ENCODE measurements around the gene HEXD.
"Not testable (repeated sequence)": the region's sequence is repeated elsewhere in the genome, so short reads cannot be mapped to it uniquely, and the experiment has no call there.

The HEXD gene

DNA sequence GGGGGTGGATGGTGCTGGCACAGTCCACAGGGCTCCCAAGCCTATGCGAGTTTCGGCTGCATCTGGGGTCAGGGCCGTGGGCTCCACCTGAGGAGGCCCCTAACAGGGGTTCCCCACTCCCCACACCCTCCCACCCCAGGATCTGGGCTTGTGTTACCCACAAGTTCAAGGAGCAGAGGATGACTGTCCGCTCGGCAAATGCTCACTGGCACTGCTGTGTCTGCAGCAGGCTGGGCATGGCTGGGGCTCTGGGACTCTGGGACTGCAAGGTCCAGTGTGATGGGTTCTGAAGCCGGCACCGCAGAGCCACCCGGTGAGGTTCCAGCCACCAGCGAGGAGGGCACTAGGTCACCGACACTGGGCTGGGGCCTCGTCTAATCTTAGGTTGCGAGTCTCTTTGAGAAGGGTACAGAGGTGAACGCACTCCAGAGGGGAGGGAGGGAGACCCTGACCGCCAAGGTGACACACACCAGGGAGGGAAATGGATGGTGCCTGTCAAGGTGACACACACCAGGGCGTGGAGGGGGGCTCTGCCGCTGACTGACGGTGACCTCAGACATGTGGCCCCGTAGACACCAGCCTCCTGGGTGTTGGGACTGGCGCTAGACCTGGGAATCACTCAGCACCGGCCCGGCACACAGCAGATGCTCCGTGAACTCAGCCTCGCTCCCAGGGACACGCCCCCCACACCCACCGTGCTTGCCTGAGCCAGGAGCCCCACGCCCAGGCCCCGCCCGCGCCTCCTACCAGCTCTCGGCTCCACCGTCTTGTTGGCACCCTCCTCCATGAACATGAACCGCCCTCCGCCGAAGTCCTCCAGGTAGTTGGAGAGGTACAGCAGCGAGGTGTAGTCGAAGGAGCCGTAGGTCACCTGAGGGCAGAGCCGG, 20.5 kb upstream of the HEXD start:
- no peak for DNase-seq

DNA sequence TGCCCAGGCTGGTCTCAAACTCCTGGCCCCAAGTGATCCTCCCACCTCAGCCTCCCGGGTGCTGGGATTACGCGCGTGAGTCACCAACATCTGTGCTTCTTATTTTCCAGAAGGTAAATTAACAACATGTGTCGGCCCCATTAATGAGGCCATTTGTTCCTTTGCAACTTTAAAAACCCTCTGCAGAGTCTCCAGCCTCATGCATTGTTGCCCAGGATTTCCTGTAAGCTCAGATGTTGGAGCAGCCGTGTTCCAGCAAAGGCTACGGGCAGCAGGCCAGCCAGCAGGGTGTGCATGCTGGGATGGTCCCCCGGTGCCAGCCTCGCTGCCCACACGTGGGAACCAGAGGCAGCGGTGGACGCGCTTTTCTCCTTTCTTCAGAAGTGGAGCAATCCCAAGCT, 19.1 kb upstream of the HEXD start:
- DNase-seq = no peak

DNA sequence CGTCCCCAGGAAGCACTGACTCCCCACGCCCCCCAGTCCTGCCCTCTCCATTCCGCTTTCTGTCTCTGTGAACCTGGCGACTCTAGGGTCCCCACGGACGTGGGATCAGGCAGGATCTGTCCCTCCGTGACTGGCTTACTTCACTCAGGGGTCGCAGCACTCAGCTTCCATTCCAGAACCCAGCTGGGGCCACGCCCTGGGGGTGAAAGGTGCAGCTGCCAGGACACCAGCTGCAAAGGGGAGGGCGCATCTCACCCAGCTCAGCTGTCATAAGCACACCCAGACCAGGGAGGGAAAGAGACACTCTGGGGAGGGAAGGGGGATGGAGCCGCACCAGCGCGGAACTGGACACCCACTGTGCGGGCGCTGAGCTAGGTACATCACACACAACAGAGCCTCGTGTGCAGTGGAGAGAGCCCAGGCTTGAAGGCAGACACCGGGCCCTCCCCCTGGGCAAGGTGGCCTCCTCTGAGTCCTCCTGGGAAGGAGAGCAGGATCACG, 18.5 kb upstream of the HEXD start:
- DNase-seq = no peak

DNA sequence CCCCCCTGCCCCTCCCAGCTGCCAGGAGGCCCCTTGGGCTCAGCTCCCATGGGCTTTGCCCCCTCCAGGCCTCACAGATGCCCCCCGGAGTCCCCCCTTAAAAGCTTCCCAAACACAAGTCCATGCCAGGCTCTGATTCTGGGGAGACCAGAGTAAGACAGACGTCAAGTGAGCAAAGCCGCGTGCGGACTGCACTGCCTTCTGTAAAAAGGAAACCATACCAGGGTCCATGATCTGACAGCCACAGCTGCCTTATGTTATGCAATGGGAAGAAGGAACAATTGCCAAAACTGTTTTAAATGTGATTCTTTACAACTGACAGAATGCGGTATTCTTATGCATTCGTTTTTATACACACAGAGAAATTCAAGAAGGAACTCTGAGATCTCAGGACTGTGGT, 17.9 kb upstream of the HEXD start:
- no peak for DNase-seq

DNA sequence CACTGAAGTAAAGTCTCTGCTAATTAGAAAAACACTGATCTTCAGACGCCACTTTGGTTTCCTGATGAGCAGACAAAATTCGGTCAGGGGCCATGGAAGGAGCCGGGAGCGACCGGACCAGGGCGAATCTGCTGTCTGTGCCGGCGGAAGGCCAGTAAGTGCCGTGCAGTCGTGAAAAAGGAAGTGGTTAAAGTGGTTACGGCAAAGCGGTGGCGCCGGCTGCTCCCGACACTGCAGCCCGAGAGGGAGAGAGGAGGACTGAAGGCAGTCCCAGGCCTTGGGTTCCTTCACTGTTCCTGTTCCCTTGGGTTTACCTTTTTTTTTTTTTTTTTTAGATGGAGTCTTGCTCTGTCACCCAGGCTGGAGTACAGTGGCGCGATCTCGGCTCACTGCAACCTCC, 17.3 kb upstream of the HEXD start:
- DNase-seq = no peak

DNA sequence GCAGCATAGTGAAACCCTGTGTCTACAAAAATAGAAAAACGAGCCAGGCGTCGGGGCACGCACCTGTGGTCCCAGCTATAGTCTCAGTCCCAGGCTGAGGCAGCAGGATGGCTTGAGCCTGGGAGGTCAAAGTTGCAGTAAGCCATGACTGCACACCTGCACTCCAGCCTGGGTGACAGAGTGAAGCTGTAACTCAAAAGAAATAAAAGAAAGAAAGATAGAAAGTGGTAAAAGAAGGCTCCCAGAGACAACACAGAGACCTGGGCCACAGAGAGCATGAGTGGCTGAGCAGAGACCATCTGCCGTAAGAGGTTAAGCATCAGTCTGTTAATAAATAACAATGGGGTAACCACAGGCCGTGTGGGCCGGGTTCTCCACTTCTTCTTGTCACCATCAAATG, 15.3 kb upstream of the HEXD start:
- no peak for DNase-seq

DNA sequence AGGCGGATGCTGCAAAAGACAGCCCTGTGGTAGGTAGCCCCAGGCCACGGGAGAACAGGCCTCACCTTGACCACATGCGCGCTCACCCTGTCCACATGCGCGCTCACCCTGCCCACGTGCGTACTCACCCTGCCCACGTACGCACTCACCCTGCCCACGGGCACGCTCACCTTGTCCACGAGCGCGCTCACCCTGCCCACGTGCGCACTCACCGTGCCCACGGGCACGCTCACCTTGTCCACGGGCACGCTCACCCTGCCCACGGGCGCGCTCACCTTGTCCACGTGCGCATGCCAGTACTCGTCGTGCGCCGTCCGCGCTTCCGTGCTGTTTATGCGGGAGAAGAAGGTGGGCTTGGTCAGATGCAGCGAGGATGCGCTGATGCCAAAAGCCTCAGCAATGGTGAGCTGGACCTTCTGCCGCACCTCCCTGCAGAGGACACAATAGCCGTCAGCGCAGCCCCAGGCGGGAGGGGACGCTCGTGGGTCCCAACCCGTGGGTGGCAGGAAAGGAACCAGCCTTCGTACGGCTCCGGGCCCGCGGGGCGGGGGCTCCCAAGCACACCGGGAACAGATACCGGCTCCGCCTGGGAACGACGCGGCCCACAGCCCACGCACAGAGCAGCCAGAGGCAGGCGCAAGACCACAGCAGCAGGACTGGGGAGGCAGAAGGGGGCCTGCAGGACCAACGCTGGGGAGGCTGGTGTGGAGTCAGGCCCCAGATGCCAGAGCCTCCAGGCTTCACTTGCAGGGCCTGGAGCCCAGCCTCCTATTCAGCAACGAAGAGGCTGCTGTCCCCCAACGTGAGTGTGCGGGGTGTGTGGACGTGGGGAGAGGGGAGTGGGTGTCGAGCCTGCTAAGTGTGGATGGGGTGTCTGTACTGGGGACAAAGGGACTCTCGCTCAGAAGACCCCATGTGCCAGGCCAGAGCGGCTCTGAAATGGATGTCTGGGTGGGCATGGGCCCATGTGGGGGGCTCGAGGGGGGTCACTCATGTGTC, 14.2 kb upstream of the HEXD start:
- DNase-seq = no peak

DNA sequence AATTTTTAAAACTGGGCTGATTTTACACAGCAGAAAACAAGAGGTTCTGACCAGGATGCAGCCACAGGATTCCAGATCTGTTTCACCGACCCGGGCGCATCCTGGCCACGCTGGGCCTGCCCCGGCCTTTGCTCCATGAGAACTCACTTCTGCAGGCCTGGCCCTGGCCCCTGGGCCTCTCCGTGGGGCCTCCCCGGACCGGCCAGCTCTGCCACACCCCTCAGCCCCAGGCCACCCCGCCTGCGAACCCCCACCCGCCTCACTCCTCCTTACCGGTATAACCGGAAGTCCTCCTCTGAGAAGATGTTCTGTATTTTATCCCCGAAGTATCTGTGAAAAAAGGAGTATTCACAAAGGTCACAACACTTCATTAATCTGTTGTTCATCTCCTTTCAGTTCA, 13.1 kb upstream of the HEXD start:
- DNase-seq = no peak

DNA sequence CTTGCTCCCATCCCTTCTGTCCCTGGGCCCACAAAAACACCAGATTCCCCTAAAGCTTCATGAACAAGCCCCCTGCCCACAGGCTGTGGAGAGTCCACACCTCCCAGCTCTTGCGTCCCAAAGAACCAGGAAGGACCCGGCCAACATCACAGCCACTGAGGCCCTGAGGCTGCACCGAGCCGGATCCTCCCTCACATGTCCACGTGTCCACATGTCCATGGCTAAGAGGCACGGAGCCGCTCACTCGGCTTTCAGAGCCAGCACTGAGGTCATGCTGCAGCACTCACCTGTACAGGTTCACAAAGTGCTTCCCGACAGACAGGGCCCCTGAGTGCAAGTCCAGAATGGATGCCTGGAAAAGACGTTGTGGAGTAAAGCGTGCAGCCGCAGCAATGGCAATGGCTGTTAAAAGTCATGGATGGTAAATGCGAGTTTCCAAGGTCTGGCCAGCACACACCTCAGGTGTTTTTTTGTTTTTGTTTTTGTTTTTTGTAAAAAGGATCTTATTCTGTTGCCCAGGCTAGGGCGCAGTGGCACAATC, 11.9 kb upstream of the HEXD start:
- DNase-seq = no peak

DNA sequence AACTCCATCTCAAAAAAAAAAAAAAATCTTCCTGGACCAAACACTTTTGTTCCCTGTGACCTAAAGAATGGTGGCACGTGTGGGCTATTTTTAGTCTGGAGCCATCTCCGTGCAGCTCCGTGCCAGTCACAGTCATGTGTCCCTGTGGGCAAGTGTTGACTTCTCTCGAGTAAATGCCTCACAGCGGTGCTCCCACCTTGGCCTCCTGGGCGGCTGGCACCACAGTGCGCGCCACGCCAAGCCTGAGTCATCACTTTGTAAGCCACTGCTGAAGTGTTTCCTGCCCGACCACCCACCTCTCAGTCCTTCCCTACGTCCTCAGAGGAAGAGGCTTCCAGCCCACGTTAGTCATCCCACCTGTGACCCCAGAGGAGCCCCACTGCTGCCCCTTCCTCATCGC, 10.9 kb upstream of the HEXD start:
- DNase-seq = no peak

DNA sequence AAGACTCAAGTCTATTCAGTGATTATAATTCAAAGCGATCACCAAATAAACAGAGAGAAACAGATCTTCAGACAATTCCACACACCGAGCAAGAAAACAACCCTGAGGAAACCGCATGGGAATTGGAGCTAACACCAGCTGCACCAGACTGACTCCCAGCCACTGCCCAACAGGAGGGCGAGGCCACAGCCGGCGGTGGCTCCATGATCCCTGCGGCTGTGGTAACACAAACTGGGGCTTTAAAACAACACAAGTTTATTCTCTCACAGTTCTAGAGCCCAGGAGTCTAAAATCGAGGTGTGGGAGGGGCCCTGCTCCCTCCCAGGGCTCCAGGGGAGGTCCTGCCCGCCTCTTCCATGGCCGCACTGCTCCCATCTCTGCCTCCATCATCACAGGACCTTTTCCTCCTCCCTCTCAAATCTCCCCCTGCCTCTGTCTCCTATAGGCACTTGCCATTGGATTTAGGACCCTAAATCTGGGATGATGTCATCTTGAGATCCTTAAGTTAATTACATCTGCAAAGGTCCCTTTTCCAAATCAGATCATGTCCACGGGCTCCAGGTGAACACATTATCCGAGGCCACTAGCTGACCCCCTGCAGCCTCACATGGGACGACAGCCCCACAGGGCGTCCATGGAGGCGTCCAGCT, 9.7 kb upstream of the HEXD start:
- DNase-seq = no peak

DNA sequence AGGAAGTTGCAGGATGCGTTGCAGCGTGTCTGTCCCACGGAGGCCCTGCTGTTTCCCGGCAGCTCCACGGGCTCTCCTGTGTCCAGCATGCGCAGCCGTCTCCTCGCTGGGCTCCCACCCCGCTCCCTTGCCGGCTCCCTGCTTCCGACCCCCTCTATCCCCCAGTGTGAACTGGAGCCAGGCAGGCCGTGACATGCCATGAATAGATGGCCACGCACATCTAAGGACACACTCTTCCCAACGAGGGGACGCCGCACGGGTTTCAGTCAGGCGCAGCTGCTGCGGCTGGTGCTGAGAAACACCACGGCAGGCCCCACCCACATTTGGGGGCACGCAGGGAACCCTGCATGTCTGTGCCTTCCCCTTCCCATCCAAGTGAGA, 9.2 kb upstream of the HEXD start:
- no peak for DNase-seq

DNA sequence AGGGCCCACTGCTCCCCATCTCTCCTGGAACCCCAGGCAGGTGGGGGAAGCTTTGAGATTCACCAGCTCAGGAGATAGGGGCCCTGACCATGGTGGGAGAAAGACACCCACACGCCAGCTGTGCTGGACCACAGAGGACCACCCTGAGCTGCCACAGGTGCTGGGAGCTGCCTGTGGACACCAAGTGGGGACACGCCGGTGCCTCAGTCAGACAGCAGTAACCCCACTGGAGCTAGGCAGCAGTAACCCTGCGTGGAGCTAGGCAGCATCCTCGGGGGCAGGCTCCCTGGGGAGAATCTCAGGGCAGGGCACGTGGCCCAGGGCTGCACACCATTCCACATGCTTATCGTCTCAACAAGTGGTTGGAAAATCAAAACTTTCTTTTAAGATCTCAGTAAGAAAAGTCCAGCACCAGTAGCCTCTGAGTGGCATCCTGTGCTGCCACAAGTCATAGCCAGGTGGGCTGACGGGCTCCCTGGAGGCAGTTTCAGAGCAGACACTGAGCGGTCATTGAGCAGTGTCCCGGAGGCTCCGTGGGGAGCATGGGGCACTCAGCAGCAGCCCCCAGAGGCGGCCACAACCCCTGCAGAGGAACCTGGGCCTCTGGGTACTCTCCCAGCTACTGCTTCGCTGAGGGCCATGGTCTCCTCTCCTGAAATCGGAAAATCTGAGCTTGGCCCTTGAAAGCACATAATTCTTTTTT, 8.0 kb upstream of the HEXD start:
- DNase-seq = no peak

DNA sequence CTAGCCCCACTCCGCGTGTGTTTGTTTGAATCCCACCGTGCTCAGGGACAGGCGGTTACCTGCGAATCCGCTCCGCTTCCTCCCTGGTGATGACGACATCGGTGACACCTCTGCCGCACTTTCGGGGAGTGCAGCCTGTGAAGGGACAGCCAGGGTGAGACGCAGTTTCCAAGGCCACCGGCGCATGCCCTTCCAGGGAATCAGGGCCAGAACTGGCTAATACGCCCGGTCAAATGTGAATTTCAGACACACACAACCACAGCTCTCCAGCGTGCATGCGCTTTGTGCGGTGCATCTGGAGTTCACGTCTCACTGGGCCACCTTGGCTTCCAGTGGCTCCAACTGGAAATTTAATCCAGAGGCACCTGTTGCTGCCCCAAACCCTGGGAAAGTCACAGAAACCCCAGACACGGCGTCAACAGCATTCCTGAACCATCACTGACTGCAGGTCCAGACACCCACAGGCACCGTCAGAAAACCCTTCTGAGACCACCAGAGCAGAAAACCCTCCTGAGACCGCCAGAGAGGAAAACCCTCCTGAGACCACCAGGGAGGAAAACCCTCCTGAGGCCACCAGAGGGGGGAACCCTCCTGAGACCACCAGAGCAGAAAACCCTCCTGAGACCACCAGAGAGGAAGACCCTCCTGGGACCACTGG, 6.6 kb upstream of the HEXD start:
- DNase-seq = no peak

DNA sequence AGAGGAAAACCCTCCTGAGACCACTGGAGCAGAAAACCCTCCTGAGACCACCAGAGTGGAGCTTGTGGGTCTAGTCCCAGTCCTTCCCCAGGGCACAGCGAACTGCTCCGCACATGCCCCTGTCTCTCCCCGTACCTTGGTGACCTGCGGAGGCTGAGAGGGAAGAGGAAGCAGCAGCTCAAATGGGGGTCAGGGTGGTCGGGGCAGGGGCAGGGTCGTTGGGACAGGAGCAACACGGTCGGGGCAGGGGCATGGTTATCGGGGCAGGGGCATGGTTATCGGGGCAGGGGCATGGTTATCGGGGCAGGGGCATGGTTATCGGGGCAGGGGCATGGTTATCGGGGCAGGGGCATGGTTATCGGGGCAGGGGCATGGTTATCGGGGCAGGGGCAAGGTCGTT, 6.1 kb upstream of the HEXD start:
- DNase-seq = not testable (repeated sequence)

DNA sequence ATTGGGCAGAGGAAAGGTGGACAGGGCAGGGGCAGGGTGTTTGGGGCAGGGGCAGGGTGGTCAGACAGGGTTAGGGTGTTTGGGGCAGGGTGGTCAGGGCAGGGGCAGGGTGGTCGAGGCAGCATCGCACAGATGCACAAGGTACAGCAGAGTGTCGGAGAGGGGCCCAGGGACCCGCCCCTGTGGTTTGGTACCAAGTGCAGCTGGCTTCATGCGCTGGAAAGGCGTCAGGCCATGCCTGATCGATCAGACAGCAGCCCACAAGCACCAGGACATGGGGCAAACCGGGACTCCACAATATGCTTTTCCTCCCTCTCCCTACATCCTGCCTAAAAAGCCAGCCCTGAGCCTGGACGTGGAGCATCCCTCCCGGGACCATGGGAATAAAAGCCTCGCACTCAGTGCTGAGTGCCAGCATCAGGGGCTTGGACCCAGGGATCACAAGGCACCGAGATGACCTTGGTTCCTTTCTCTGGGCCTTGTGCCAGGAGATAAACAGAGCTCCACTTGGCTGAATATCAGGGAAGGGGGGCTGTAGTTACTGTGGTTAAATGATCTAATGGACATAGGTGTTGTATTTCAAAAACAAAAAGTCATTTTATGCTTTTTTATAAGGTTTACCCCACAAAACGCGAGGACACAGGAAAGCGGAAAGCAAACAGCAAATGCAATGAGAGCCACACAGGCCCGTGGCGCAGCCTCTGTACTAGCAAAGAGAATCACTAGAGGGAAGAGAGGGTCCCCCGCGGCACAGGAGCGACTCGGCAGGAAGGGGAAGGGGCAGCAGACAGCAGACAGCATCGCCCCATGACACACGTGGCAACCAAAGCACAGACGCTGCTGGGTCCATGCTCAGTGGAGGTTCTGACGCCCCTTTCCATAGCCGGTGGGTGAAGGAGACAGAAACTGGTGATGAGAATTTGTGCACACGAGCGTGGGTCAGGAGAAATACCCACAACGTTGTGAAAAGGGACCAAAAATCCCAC, 5.3 kb upstream of the HEXD start:
- DNase-seq = no peak

DNA sequence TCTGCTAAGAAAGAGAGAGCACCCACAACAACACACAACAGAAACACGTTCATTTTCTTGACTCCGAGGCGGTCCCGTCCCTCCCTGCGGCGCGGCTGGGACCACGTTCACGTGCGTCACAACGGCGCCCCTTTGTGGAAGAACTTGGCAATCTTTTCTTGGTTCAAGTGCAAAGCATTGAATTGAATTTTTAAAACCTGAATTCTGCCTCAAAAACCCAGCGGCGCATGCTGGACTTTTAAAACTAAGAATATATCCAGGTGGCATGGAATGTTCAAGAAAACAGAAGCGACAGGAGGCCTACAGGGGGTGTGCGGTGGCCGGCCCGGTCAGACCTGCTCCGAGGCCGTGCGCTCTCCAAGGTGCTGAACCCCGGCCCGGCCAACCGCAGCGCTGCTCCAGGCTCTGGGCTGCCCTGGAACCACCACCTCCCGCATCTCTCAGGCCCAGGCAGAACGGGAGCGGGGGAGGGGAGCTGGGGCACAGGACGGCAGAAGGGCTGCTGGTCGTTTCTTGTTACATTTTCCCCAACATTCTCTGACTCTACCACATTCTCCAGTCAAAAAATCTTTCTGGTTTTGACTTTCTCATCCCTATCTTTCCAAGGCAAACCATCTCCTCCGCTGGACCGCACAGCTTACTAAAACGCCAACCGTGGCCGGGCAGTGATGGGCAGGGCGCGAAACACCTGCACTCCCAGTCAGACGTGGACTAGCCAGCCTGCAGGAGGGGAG, 3.4 kb upstream of the HEXD start:
- no peak for DNase-seq

DNA sequence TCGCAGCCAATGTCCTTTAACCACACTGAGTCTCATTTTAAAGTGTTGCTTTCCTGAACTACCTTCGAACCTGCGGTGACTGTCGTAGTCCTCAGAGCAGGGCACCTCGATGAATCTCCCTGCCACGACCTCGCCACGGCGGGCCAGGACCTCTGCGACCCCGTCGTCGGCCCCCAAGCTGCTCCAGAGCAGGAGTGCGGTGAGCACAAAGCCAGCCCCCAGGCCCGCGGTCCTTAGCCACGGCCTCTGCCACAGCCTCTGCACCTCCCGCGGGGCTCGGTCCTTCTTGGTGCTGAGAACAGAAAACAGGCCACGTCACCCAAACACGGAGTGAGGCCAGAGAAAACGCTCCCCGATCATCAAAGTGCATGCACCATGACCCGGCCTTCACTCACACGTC, 2.8 kb upstream of the HEXD start:
- no peak for DNase-seq

DNA sequence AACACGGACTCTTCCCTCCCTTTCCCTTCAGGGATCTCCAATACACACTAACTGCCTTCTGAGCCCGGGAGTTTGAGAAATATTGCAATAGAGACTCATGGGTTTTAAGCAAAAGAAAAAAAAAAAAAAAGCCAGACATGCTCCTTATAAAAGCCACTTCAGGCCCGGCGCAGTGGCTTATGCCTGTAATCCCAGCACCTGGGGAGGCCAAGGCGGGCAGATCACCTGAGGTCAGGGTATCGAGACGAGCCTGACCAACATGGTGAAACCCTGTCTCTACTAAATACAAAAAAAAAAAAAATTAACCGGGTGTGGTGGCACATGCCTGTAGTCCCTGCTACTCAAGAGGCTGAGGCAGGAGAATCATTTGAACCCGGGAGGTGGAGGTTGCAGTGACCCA, 2.4 kb upstream of the HEXD start:
- no peak for DNase-seq

DNA sequence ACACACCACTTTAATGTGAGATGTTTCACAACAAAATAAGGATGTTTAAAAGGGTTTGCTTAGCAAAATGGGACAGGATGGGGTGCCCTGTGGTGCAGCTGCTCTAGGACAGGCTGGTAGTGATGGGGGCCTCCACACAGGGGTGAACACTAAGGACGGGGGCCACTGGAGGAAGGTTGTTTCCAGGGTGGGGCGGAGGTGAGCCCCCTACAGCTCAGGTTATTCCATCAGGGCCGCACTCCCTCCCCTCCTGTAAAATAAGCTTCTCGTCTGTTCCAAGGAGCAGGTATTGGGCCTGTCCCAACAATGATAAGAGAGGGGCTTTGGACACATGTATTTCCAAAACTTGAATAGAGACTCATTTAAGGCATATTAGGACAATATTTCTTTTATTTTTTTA, 1.9 kb upstream of the HEXD start:
- no peak for DNase-seq

Measured in NCI-H2171 (cell line).